Stimulated activated CD8-positive, alpha-beta memory T cell treated with anti-CD3 and anti-CD28 coated beads, Interleukin-15, amount 100 ng/mL, for 48 hours (primary cell): ENCODE data around the gene GSG1L2.

ENCODE experiments used
- DNase-seq, 2 donors: peaks; one replicate each; pipeline ENCODE4 v3.0.0-alpha.2; 2020; ENCODE audit warnings: low read depth in 2 of 2

GSG1L2 gene

GRCh38 chr17:9824797-9825338 is 3.0 kb upstream of the GSG1L2 start:
- DNase-seq: no peak

GRCh38 chr17:9824094-9824493 is 2.2 kb upstream of the GSG1L2 start:
- DNase-seq: no peak

DNA sequence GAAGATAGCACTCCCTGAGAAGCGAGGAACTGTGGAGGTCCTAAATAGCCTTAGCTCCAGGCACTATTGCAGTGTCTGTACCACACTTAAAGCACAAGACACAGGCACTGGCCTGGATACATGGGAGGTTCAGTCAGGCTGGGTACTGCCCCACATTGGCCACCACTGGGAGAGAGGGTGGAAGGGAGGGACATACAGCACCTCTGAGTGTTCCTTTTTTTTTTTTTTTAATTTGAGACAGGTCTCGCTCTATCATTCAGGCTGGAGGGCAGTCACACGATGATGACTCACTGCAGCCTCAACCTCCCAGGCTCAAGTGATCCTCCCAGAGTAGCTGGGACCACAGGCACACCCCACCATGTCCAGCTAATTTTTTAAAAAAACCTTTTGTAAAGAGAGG is 1.4 kb downstream of the GSG1L2 start:
- no peak for DNase-seq

GRCh38 chr17:9818760-9819159 is 3.1 kb downstream of the GSG1L2 start:
- DNase-seq: no peak

DNA sequence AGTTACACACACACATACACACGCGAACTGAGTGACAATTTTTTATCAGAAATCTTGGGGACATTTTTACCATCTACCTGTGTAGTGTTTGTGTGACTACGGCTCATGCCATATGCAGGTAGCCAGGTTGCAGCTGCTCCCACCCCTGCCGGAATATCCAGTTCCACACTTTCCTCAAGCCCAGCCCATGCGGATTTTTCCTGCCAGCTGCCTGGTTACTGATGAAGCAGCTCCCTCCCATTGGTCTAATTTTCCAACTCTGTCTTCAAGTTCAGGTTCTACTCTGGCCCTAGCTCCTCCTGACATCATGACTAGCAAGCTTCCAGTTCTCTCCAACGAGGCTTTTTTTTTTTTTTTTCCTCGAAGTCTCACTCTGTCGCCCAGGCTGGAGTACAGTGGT is 4.8 kb downstream of the GSG1L2 start:
- no peak for DNase-seq

DNA sequence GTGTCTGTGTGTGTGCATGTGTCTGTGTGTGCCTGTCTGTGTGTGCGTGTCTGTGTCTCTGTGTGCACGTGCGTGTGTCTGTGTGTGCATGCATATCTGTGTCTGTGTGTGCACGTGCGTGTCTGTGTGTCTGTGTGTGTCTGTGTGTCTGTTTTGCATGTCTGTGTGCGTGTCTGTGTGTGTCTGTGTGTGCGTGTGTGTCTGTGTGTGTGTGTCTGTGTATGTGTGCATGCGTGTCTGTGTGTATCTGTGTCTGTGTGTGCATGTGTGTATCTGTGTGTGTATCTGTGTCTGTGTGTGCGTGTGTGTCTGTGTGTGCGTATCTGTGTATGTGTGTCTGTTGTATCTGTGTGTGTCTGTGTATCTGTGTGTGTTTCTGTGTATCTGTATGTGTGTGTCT is 5.4 kb downstream of the GSG1L2 start:
- DNase-seq: no peak

DNA sequence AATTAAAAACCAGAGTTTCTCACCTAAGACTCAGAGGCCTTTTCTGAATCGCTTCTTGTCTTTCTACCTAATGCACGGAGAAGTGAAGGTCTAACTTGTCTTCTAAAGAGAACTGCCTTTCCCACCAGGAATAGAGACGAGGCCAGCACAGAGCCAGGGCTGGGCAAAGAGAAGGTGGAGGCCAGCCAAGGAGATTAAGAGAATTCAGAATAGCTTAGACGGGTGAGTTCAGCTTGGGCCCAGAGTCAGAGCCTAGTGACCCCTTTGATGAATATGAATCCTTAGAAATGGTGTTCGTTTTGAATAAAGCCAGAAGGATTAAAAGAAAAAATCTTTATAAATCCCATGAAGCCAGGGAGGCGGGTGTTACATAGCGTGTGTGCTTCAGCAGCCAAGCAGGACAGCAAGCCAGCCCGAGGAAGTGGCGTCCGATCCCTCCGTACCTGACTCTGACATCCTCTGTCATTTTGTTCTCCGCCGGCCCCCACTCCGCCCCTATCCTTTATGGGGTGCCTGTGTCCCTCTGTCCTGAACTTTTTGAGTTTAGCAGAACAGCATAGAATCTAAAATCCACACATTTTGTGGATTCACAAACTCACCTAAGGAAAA is 7.4 kb downstream of the GSG1L2 start:
- DNase-seq: no peak

DNA sequence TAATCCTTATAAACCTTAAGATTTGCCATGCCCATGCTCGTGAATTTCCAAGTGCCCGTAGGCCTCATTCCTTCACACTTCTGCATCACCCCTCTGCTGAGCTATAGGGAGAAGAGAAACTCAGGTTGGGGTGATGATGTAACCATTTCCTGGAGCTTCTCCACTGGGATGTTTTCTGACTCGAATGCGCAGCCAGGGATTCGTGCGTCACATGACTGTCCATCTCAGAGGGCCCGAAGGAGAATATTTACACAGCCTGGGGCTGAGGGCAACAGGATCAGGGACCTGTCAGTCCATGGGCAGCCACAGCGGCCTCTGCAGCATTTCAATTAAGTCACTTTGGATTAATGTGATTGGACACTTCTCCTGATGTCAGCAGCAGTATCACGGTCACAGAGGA is 8.7 kb downstream of the GSG1L2 start:
- DNase-seq: no peak

- no peak for DNase-seq
Observed at GRCh38 chr17:9811537-9811936, 10.3 kb downstream of the GSG1L2 start.

- no peak for DNase-seq
Observed at GRCh38 chr17:9811086-9811485, 10.8 kb downstream of the GSG1L2 start.

DNA sequence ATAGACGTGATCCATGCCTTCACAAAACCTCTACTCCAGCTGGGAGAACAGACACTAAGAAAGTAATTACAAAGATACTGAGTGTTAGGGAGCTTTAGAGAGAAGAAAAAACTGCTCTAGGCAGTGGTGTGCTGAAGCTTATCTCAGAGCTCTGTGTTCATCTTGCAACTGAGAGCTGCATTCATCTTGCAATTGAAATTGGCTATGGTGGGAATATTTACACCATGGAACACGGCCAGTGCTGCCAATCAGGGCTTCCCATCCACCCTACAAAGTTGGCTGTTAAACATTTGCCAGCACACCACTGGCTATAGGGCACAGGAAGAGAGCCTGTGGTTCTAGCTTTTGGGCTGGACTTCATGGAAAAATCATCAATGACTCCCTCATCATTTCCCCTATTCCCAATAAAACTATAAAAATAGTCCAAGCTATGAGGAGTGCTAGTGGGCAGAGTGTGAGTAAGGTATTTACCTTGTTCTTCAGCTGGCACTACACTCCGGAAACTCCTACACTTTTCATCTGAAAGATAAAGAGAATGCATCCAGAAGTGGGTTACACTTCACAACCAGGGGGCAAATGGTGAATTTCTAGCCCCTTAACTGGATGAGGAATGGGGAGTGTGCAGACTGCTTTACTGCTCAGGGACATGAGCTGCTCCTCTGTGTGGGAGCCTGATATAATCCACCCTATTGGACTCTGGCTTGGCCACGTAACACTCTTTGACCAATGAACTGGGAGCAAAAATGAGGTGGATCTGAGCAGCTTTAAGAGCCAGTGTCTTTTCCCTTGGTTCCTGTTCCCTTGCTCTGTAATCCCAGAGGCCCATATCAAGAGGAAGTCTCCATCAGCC is 11.6 kb downstream of the GSG1L2 start:
- DNase-seq: no peak

DNA sequence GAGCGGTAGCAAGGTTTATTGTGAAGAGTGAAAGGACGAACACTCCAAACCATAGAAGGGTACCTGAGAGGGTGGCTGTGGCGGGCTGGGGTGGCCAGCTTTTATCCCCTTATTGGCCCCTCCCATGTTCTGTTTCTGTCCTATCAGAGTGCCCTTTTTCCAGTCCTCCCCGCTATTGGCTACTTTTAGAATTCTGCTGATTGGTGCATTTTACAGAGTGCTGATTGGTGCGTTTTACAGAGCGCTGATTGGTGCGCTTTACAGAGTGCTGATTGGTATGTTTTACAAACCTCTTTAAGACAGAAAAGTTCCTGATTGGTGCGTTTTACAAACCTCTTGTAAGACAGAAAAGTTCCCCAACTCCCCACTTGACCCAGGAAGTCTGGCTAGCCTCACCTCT is 12.5 kb downstream of the GSG1L2 start:
- no peak for DNase-seq

DNA sequence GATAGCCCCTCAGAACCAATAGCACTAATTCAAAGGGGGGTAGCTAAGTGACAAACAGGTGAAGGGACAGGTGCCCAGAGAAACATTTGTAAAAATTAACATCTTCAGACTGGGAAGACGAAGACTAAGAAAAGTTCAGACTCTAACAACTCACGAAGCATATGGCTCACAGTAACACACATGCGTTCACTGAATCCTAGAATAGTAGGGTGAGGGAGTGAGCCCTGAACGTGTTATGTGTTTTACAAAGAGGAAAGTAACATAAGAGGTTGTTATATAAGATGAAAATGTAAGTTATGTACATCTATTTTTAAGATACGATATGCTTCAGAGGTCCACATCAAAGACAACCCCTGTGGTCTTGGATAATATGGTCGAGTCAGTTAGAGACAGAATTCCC is 15.2 kb downstream of the GSG1L2 start:
- DNase-seq: no peak

- DNase-seq: no peak
Observed at GRCh38 chr17:9805769-9806168, 16.1 kb downstream of the GSG1L2 start.

DNA sequence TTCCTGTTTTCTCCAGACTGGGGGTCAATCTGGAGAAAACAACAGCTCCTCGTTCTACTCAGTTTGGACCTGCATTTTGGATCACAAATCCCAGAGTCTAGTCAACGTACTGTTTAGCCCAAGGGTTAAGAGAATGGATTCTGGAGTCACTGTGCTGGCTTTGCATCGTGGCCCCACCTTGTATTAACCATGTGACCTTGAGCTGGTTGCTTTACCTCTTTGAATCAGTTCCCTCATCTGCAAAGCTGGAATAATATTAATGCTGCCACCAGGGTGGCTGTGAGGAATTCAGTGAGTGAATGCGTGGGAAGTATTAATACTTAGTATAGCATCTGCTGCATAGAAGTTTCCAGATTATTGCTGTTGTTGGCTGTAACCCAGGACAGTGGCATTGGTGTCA is 19.2 kb downstream of the GSG1L2 start:
- no peak for DNase-seq

DNA sequence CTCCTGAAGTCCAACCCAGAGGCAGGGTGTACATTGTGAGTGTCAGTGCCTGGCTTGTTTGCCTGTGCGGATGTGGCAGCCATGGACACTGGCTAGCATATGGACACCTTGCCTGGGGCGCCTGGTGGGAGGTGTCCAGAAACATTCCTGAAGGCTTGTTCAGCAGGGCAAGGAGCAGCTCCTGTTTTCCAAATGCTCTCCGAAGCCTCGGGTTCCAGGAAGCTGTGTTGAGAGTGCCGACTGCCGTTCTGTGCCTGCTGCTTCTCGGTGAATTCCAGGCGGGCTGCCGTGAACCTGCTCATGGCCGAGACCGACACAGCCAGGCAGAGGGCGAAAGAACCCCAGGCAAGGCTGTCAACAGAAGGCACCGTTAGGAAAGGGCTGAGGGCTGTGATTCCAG is 19.6 kb downstream of the GSG1L2 start:
- DNase-seq: no peak

DNA sequence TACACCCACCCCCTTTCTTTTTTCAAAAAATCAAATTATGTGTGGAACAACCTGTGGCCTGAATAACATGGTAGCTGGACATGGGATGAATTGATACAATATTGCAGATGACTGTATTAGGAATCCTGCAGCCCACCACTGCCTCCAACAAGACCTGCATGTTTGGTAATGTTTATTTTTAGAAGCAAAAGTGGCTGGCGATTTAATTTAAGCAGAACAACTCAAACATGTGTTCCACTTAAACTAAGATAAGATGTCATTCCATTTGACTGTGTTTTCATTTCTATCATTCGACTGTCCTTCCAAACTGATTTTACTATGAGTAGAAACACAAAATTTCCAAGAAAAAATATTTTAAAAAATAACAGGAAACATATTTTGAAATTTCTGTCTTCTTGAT is 20.4 kb downstream of the GSG1L2 start:
- DNase-seq: no peak

- no peak for DNase-seq
Observed at GRCh38 chr17:9798724-9799123, 23.2 kb downstream of the GSG1L2 start.

DNA sequence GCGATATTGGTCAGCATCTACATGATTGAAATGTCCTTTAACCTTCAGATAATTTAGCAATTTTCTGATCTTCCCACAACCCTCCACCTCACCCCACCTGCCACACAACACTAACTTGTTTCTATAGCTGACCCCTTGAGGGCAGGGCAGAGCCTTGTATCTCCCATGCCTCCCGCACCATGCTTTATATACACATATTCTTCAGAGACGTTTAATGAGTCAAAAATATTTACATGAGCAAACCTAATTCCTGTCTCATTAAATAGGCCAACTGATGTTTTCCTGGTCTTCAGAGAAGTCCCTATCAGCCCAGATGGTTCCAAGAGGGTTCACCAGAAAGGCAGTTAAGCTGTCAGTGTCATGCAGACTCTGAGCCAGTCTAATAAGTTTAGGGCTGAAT is 23.9 kb downstream of the GSG1L2 start:
- no peak for DNase-seq

DNA sequence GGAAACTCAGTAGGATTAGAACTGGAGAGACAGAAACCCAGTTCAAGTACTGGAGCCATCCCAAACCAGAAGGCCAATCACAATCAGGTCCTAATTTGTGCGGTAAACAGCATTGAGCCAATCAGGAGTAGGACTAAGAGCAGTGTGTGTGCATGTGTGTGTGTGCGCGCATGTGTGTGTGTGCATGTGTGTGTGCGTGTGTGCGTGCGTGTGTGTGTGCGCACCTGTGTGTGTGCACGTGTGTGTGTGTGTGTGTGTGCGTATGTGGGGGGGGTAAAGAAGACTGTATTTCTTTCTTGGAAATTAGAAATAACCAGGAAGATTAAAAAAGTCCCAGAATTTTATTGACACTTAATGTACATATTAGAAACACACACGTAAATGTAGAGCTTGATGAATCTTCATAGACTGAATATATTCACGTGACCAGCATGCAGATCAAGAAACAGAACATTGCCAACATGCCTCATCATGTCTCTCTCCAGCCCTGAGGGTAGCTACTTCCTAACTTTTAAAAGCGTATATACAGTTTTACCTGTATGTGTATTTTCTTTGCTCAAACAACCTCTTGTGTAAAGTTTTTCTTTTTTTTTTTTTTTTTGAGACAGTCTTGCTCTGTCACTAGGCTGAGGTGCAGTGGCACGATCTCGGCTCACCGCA is 29.6 kb downstream of the GSG1L2 start:
- DNase-seq: no peak

DNA sequence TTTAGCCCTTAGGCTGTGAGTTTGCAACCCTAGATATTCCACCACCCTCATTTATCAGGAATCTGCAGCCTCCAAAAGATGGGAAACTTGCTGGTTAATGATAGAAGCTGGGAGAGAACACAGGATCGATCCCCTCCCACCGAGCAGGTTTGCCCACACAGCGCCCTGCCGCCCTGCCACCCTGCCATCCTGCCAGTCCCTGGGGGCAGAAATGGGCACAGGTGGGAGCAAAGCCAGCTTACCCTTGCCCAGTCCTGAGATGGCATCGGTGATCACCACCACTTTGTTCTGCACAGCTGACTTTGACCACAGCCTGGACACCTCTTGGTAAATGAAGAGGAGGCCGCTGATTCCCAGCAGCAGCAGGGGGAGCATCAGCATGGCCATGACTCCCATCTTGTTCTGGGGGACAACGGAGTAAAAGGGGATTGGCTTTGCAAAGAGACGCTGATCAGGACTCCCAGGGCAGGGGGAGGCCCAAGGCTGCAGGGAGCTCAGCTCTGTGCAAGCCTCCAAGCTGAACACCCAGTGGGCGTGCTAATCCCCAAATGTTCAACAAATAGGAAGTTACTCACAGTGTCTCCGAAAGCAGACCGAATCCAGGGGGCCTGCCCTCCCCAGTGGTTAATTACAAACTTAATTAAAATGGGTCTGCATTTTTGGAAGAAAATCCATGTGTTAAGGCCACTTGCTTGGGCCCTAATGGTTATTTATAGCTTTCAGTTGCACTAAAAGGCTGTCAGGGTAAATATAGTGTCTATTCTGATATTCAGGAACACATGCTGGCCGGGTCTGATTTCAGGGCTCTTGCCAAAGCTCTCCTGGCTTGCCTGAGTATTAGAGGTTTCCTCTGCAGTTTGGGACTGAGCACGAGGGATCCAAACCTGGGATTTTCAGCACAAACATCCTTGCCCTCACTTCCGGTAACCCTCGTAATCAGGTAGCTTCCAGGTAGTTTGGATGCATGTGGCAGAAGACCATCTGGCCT is 30.7 kb downstream of the GSG1L2 start, which contains the start of gene DHRS7C:
TSS of gene DHRS7C (minus strand) at position 704 of the 988 bp plus-strand sequence. CDS start at position 396, 308 bp downstream.
- no peak for DNase-seq
